Tibial artery (tissue), 4 donors: ENCODE results near the gene SLC1A7.
A peak's percentile ranks its signal among the peaks of the same experiment; 100 is the strongest.

Experiments used
- DNase-seq, 2 donors: peaks; one replicate each; pipeline ENCODE4 v3.0.0-alpha.2; 2019
- H3K27ac ChIP-seq, 2 donors: fragments of 200-600 bp; sonication (generic) in 1 of 2; 1 replicate in 1 of 2; 2 replicates in 1 of 2; pipeline ENCODE4 v1.5.1; 2018 to 2019; ENCODE audit warnings: mild to moderate bottlenecking in 1 of 2
- H3K27me3 ChIP-seq, 2 donors: fragments of 200-600 bp; sonication (generic) in 1 of 2; one replicate each; pipeline versions ENCODE4 v1.5.1 to v1.6.0; 2016 to 2019
- H3K36me3 ChIP-seq, 3 donors: fragments of 200-600 bp; sonication (generic) in 2 of 3; one replicate each; pipeline ENCODE4 v1.5.1; 2016 to 2019; ENCODE audit warnings: mild to moderate bottlenecking in 2 of 3
- H3K4me1 ChIP-seq, 4 donors: fragments of 200-600 bp; sonication (generic) in 2 of 4; 1 replicate in 3 of 4; 2 replicates in 1 of 4; pipeline ENCODE4 v1.5.1; 2016 to 2019
- H3K4me3 ChIP-seq, 2 donors: fragments of 200-600 bp; sonication (generic) in 1 of 2; 1 replicate in 1 of 2; 2 replicates in 1 of 2; pipeline ENCODE4 v1.5.1; 2018 to 2019; ENCODE audit warnings: mild to moderate bottlenecking in 2 of 2
- H3K9me3 ChIP-seq, 3 donors: fragments of 200-600 bp; sonication (generic) in 1 of 3; one replicate each; pipeline ENCODE4 v1.5.1; 2016 to 2019
- CTCF ChIP-seq, 2 experiments: fragments of 200-600 bp in 1 of 2; fragments of 450-650 bp in 1 of 2; IDR thresholded peaks; one replicate each; pipeline ENCODE4 v1.5.1; 2017 to 2019; ENCODE audit warnings: antibody characterized with exemption in 2 of 2, mild to moderate bottlenecking in 1 of 2, moderate library complexity in 1 of 2
- intact Hi-C: fragments of 100-400 bp; cut with DNase I; formaldehyde crosslinking; loops from one replicate; pipeline ENCODE4 v1.15.0; 2023; ENCODE audit warnings: low total_unique reads

SLC1A7 gene

DNA sequence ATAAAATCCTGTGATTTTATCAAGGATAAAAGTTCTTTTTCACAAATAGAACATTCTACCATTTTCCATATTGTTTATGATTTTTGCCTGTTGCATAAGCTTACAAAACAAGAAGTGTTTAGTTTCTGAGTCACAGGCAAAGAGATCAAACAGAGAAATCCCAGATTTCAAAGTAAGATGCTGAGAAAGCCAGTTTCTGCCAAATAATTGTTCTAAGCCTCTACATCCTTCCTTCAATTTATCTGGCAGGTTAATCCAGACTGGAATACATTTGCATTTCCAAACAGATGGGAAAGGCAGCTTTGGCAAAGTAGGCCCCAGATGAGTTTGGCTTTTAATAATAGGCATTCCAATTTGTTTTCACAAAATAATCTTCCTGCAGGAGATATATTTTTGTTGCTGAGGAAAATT, 2.5 kb downstream of the SLC1A7 start:
- peaks cover 0 to 13% (median 1%) of the 10 kb centered on the region in 4 donors for H3K4me1 ChIP-seq
- no peak for TF ChIP-seq CTCF (IDR thresholded peaks at IDR 0.05)
- no peak for DNase-seq
- no peaks in the 10 kb centered on the region for H3K9me3 ChIP-seq
- H3K4me3 ChIP-seq, result no peak overlapping the region
- no peaks in the 10 kb centered on the region for H3K27me3 ChIP-seq
- intact Hi-C loops, result no loop called here
- peak overlapping the region in 1 of 2 donors; percentile 31 for H3K27ac ChIP-seq
- H3K36me3 ChIP-seq, result no peaks in the 10 kb centered on the region

DNA sequence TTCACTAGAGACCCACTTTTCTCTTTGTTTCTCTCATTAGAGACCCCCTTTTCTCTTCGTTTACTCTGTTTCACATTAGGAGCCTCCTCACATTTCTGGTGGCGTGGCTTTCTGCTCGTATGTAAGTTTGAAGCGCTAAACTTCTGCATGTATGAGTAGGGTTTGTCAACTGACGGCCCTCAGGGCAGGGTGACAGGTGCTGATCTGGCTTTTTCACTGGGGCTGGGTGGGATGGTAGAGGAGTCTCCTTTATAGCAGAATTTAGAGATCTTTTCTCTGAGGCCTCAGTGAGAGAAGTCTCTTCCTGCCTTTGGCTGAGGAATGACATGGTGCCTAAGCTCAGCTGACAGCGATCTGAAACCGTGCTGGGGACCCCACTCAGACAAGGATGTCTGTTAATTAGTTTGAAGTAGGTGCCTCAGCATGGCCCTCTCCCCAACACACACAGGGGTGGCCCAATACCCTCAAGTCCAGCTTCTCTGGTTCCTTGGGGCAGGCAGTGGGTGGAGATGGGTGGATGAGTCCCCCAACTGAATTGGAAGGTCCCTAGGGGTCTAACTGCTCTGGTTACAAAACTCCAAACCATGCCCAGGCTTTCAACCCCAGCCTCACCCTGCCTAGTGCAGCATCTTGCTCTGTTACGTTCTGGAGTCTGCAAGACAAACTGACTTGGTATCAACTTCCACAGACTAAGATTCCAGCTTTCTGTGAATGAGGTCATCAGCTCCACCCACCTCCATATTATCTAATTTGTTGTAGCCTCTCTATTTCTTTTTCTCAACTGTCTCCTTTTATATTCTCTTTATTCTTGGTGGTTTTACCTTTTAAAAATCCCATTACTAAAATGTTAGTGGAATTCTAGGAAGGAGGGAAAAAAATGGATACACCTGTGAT, 3.2 kb downstream of the SLC1A7 start:
- peaks cover 0 to 15% (median 2%) of the 10 kb centered on the region in 4 donors for H3K4me1 ChIP-seq
- no peak overlapping the region for H3K4me3 ChIP-seq
- no peaks in the 10 kb centered on the region for H3K27me3 ChIP-seq
- intact Hi-C loops, result no loop called here
- no peaks in the 10 kb centered on the region for H3K9me3 ChIP-seq
- DNase-seq, result no peak
- H3K27ac ChIP-seq, result peak overlapping the region in 1 of 2 donors; percentile 31
- H3K36me3 ChIP-seq, result no peaks in the 10 kb centered on the region
- no peak for TF ChIP-seq CTCF (IDR thresholded peaks at IDR 0.05)

- Histone ChIP-seq H3K4me3 (no peak overlapping the region), H3K27ac (no peak overlapping the region), H3K9me3 (no peaks in the 10 kb centered on the region), H3K36me3 (no peaks in the 10 kb centered on the region), H3K27me3 (no peaks in the 10 kb centered on the region), H3K4me1 (peaks cover 0 to 15% (median 2%) of the 10 kb centered on the region in 4 donors)
- intact Hi-C loops, result no loop called here
- no peak for TF ChIP-seq CTCF (IDR thresholded peaks at IDR 0.05)
- no peak for DNase-seq
Measured at GRCh38 chr1:53137729-53138128, 4.7 kb downstream of the SLC1A7 start.

DNA sequence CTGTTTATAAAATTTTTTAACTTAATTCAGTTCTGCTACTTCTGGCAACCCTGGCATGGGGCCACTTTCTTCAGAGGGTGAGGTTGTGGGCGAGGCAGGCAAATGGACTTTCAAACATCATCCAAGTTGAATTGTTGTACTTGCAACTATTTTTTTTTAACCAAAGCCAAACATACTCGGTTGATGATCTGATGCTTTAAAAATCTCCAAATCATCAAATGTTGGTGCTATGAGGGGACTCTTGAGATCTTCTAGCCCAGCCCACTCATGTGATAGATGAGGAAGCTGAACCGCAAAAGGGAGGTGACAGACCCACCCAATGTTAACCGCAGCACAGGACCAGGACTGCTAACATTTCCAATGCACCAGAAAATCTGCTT, 6.7 kb downstream of the SLC1A7 start:
- no peak for TF ChIP-seq CTCF (IDR thresholded peaks at IDR 0.05)

GRCh38 chr1:53134961-53135734, 7.3 kb downstream of the SLC1A7 start:
- intact Hi-C loops, result no loop called here
- peak in 1 of 2 donors; percentile 50 for DNase-seq
- Histone ChIP-seq H3K4me1 (peaks cover 0 to 15% (median 2%) of the 10 kb centered on the region in 4 donors), H3K36me3 (no peaks in the 10 kb centered on the region), H3K4me3 (no peak overlapping the region), H3K27me3 (no peaks in the 10 kb centered on the region), H3K27ac (peak overlapping the region; percentile 26 to 60), H3K9me3 (no peaks in the 10 kb centered on the region)
- no peak for TF ChIP-seq CTCF (IDR thresholded peaks at IDR 0.05)

More for the DNA sequence above, 6.7 kb downstream of the SLC1A7 start:
- Histone ChIP-seq H3K27ac (peak overlapping the region; percentile 26 to 60), H3K4me3 (no peak overlapping the region), H3K4me1 (peaks cover 0 to 15% (median 2%) of the 10 kb centered on the region in 4 donors), H3K9me3 (no peaks in the 10 kb centered on the region), H3K27me3 (no peaks in the 10 kb centered on the region), H3K36me3 (no peaks in the 10 kb centered on the region)
- DNase-seq, result no peak
- intact Hi-C loops, result no loop called here
